Measurements from ENCODE around the gene TMEM69.

DNA sequence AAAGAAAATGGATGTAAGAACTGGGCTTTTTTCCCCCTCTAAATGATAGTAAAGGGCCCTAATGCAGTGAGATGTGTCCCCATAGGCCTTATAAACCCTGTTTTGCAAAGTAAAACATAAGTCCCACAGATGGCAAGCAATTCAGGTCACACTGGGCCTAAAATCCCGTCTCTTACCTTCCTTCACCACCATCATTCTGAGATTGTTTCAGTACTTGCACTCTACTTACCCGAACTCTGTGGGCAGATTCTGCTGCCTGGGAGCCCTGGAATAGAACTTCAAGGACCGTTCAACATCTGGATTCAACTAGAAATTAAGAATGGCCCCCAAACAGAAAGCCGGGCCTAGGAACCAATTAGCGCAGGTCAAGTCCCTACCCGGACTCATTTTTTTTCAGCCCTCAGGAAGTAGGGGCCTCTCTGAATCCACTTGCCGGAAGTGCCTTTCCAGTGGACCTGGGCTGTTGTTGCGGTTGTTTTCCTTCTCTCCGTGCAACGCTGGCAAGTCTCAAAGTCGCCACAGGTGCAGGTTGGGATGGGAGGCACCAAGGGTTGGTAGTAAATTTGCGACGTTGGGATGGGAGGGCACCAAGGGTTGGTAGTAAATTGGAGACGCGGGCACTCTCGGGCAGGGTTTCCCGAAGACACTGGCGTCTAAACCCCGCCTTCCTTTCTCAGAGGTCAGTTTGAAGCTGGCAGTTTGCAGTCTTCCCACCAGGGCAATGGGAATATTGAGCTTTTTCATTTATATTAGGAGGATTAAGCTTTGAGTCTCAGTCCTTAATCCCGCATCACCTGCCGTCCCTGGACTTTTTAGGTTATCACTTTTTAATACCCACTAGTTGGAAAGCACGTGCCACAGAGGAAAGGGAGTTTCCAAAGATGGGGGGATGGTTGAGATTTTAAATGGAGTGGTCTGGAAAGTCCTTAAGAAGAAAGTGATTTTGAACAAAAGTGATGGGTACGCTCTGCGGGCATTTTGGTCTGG is at the start of gene TMEM69:
- TF ChIP-seq, protein P1, sequence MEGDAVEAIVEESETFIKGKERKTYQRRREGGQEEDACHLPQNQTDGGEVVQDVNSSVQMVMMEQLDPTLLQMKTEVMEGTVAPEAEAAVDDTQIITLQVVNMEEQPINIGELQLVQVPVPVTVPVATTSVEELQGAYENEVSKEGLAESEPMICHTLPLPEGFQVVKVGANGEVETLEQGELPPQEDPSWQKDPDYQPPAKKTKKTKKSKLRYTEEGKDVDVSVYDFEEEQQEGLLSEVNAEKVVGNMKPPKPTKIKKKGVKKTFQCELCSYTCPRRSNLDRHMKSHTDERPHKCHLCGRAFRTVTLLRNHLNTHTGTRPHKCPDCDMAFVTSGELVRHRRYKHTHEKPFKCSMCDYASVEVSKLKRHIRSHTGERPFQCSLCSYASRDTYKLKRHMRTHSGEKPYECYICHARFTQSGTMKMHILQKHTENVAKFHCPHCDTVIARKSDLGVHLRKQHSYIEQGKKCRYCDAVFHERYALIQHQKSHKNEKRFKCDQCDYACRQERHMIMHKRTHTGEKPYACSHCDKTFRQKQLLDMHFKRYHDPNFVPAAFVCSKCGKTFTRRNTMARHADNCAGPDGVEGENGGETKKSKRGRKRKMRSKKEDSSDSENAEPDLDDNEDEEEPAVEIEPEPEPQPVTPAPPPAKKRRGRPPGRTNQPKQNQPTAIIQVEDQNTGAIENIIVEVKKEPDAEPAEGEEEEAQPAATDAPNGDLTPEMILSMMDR (IDR thresholded peaks at IDR 0.05): peak in 4 of 6 experiments; percentile 5 to 49 (median 30)
- peak in 1 of 4 donors; percentile 20 for TF ChIP-seq POLR2A (IDR thresholded peaks at IDR 0.05)

All from esophagus squamous epithelium (tissue), 4 donors.